H1 (cell line): ENCODE results near the gene SMU1. TPM values are rescaled to one million over a fixed set of nuclear protein-coding genes. Genes with fewer than 3 reads are reported as not detected.

Source experiments
- CTCF ChIA-PET: fragments of 300-600 bp; sonication (Branson Sonifier 250); formaldehyde crosslinking; loops from one replicate; lab custom pipeline; 2021; ENCODE audit not compliant: partially characterized antibody; lab: Charles Lee
- POLR2A ChIA-PET: fragments of 300-600 bp; sonication (Branson Sonifier 250); formaldehyde crosslinking; loops from one replicate; lab custom pipeline; 2021; ENCODE audit warnings: inconsistent platforms; ENCODE audit not compliant: partially characterized antibody; lab: Charles Lee
- DNase-seq, 2 experiments: peaks; one replicate each; pipeline versions ENCODE4 v3.0.0 to v3.0.0-alpha.2; 2010 to 2022; ENCODE audit warnings: low spot score in 2 of 2, low read depth in 1 of 2, mixed read lengths in 1 of 2
- FAIRE-seq: peaks from 2 replicates; lab custom pipeline; 2011; peaks lifted over from hg19 to GRCh38; lab: Jason Lieb, UNC
- H2AFZ ChIP-seq: 2 replicates; pipeline ENCODE4 v1.8.1; 2012; ENCODE audit warnings: low read length, inconsistent platforms
- H2AK5ac ChIP-seq: 2 replicates; pipeline ENCODE4 v1.6.1; 2013; ENCODE audit warnings: low read depth, low read length
- H2BK120ac ChIP-seq: replicated peaks from 2 replicates; pipeline ENCODE3; 2013; ENCODE audit warnings: low read depth, low read length, inconsistent platforms
- H2BK12ac ChIP-seq: 2 replicates; pipeline ENCODE4 v1.6.1; 2013; ENCODE audit warnings: low read depth, low read length
- H2BK15ac ChIP-seq: 2 replicates; pipeline ENCODE4 v1.6.1; 2013; ENCODE audit warnings: low read length
- H2BK20ac ChIP-seq: 2 replicates; pipeline ENCODE4 v1.6.1; 2013; ENCODE audit warnings: low read length
- H2BK5ac ChIP-seq: 2 replicates; pipeline ENCODE4 v1.6.1; 2013; ENCODE audit warnings: low read depth, low read length
- H3K14ac ChIP-seq: 2 replicates; pipeline ENCODE4 v1.6.1; 2013; ENCODE audit warnings: inconsistent platforms; ENCODE audit not compliant: insufficient read length
- H3K18ac ChIP-seq: 2 replicates; pipeline ENCODE4 v1.6.1; 2013; ENCODE audit warnings: low read length; ENCODE audit errors: extremely low read depth
- H3K23ac ChIP-seq: 2 replicates; pipeline ENCODE4 v1.6.1; 2013; ENCODE audit warnings: inconsistent platforms; ENCODE audit not compliant: insufficient read length
- H3K23me2 ChIP-seq: 2 replicates; pipeline ENCODE4 v1.6.1; 2013; ENCODE audit warnings: low read depth, low read length
- H3K27ac ChIP-seq: 2 replicates; pipeline ENCODE4 v1.6.1; 2011; ENCODE audit warnings: low read depth, low read length, inconsistent platforms
- H3K27me3 ChIP-seq, 4 experiments: replicated peaks in 1 of 4; 1 replicate in 1 of 4; 2 replicates in 3 of 4; pipeline versions ENCODE4 v1.6.1 to v1.8.1; 2011 to 2013; ENCODE audit warnings: low read length in 3 of 4, mild to moderate bottlenecking in 3 of 4, inconsistent platforms in 2 of 4, mixed read lengths in 2 of 4, moderate library complexity in 1 of 4; ENCODE audit not compliant: control insufficient read depth in 3 of 4, insufficient read depth in 3 of 4; ENCODE audit errors: extremely low read depth in 1 of 4
- H3K36me3 ChIP-seq, 4 experiments: 2 replicates each; pipeline versions ENCODE4 v1.6.1 to v1.8.1; 2011 to 2013; ENCODE audit warnings: mild to moderate bottlenecking in 4 of 4, low read length in 3 of 4, moderate library complexity in 2 of 4, control low read depth in 1 of 4, inconsistent platforms in 1 of 4; ENCODE audit not compliant: insufficient read depth in 4 of 4, control insufficient read depth in 2 of 4
- H3K4ac ChIP-seq: replicated peaks from 2 replicates; pipeline ENCODE3; 2013; ENCODE audit warnings: low read length, low read depth, mixed read lengths, inconsistent platforms; ENCODE audit not compliant: insufficient read length
- H3K4me1 ChIP-seq, 4 experiments: replicated peaks in 1 of 4; 1 replicate in 1 of 4; 2 replicates in 3 of 4; pipeline versions ENCODE4 v1.6.1 to v1.8.1; 2011 to 2013; ENCODE audit warnings: low read length in 3 of 4, inconsistent platforms in 2 of 4, mixed read lengths in 1 of 4; ENCODE audit not compliant: insufficient read depth in 4 of 4, control insufficient read depth in 3 of 4
- H3K4me2 ChIP-seq, 2 experiments: 2 replicates each; pipeline versions ENCODE4 v1.6.1 to v1.8.1; 2011 to 2013; ENCODE audit warnings: low read depth in 2 of 2, low read length in 2 of 2, control low read depth in 1 of 2, inconsistent platforms in 1 of 2, mild to moderate bottlenecking in 1 of 2; ENCODE audit not compliant: insufficient read depth in 1 of 2
- H3K4me3 ChIP-seq, 4 experiments: fragments of 200-600, 300-600 bp in 1 of 4; sonication (generic), shearing (Covaris generic), sonication (Bioruptor Twin) in 1 of 4; 2 replicates each; pipeline versions ENCODE4 v1.5.1 to v1.8.1; 2011 to 2016; ENCODE audit warnings: low read length in 4 of 4, low read depth in 3 of 4, control low read depth in 2 of 4, inconsistent platforms in 2 of 4, mild to moderate bottlenecking in 2 of 4, mixed read lengths in 1 of 4, moderate library complexity in 1 of 4; ENCODE audit not compliant: insufficient read depth in 2 of 4; ENCODE audit errors: extremely low read depth in 1 of 4
- H3K56ac ChIP-seq: replicated peaks from 2 replicates; pipeline ENCODE3; 2013; ENCODE audit warnings: low read depth, mild to moderate bottlenecking, mixed read lengths, low read length, inconsistent platforms; ENCODE audit not compliant: insufficient read length
- H3K79me1 ChIP-seq: 2 replicates; pipeline ENCODE4 v1.6.1; 2013; ENCODE audit warnings: low read depth, low read length, control low read depth
- H3K79me2 ChIP-seq, 2 experiments: 2 replicates each; pipeline versions ENCODE4 v1.6.1 to v1.8.1; 2012 to 2013; ENCODE audit warnings: low read length in 2 of 2, mild to moderate bottlenecking in 2 of 2, inconsistent platforms in 1 of 2; ENCODE audit not compliant: insufficient read depth in 2 of 2, control insufficient read depth in 1 of 2
- H3K9ac ChIP-seq, 4 experiments: replicated peaks in 1 of 4; 1 replicate in 1 of 4; 2 replicates in 3 of 4; pipeline versions ENCODE4 v1.6.1 to v1.8.1; 2011 to 2013; ENCODE audit warnings: low read depth in 3 of 4, low read length in 3 of 4, control low read depth in 2 of 4, mild to moderate bottlenecking in 2 of 4, moderate library complexity in 2 of 4, inconsistent platforms in 1 of 4; ENCODE audit errors: extremely low read depth in 1 of 4
- H3K9me3 ChIP-seq, 2 experiments: 2 replicates each; pipeline versions ENCODE4 v1.6.1 to v1.8.1; 2012 to 2013; ENCODE audit warnings: mild to moderate bottlenecking in 2 of 2, moderate library complexity in 2 of 2, control low read depth in 1 of 2, inconsistent platforms in 1 of 2, low read depth in 1 of 2, low read length in 1 of 2, mixed read lengths in 1 of 2; ENCODE audit not compliant: insufficient read depth in 2 of 2
- H4K20me1 ChIP-seq, 2 experiments: replicated peaks in 1 of 2; 2 replicates each; pipeline versions ENCODE3 to v1.8.1; 2011 to 2013; ENCODE audit warnings: inconsistent platforms in 2 of 2, low read length in 2 of 2, mild to moderate bottlenecking in 1 of 2; ENCODE audit not compliant: insufficient read depth in 2 of 2, control insufficient read depth in 1 of 2
- H4K5ac ChIP-seq: 2 replicates; pipeline ENCODE4 v1.6.1; 2013; ENCODE audit warnings: low read length, low read depth, mixed read lengths, inconsistent platforms; ENCODE audit not compliant: insufficient read length
- H4K8ac ChIP-seq: 2 replicates; pipeline ENCODE4 v1.8.0; 2013; ENCODE audit warnings: mild to moderate bottlenecking, moderate library complexity, low read length, inconsistent platforms; ENCODE audit not compliant: insufficient read depth; ENCODE audit errors: extremely low read depth
- H4K91ac ChIP-seq: replicated peaks from 2 replicates; pipeline ENCODE3; 2013; ENCODE audit warnings: low read length, mixed read lengths, inconsistent platforms; ENCODE audit not compliant: insufficient read length
- HDAC6 ChIP-seq: IDR thresholded peaks from one replicate; pipeline ENCODE4 v1.7.1; 2012; ENCODE audit warnings: low read depth, mild to moderate bottlenecking, inconsistent platforms, low read length, moderate library complexity
- JUN ChIP-seq: IDR thresholded peaks from 2 replicates; pipeline ENCODE4 v1.6.1; 2011; ENCODE audit warnings: low read depth, mild to moderate bottlenecking, improper control_type of control experiment, low read length
- POLR2A ChIP-seq, 2 experiments: IDR thresholded peaks; 1 replicate in 1 of 2; 2 replicates in 1 of 2; pipeline ENCODE4 v1.6.1; 2011; ENCODE audit warnings: low read depth in 2 of 2, low read length in 2 of 2, mild to moderate bottlenecking in 2 of 2; ENCODE audit errors: control extremely low read depth in 1 of 2
- RAD21 ChIP-seq, 2 experiments: IDR thresholded peaks in 1 of 2; conservative IDR thresholded peaks in 1 of 2; 2 replicates each; pipeline ENCODE4 v1.6.1; 2011; ENCODE audit warnings: low read depth in 2 of 2, low read length in 2 of 2, improper control_type of control experiment in 1 of 2, inconsistent platforms in 1 of 2, mild to moderate bottlenecking in 1 of 2, moderate library complexity in 1 of 2
- SP1 ChIP-seq: IDR thresholded peaks from 2 replicates; pipeline ENCODE4 v1.6.1; 2011; ENCODE audit warnings: low read depth, low read length
- WGBS, 2 experiments: shearing (Covaris generic) in 1 of 2; methylation state at CpG; one replicate each; pipeline versions ENCODE4 v1.1.6 to v1.1.7; 2013 to 2015; ENCODE audit warnings: low lambda C conversion rate in 2 of 2, mixed read lengths in 2 of 2, inconsistent platforms in 1 of 2, low coverage in 1 of 2, missing lambda C conversion rate in 1 of 2; ENCODE audit not compliant: insufficient replicate concordance in 2 of 2, insufficient coverage in 1 of 2, insufficient read length in 1 of 2; ENCODE audit errors: extremely low coverage in 1 of 2, missing lambda C conversion rate in 1 of 2; 5-methylcytosine and 5-hydroxymethylcytosine counted together
- polyA plus RNA-seq, 7 experiments: library from polyadenylated mRNA; depleted of rRNA in 3 of 7; stranded (reverse) in 5 of 7; unstranded in 2 of 7; fragments of >200 nt in 5 of 7; fragments of 200-250 nt in 2 of 7; gene quantifications; 1 replicate in 5 of 7; 2 replicates in 1 of 7; 4 replicates in 1 of 7; pipeline versions ENCODE4 v1.2.1 to v1.2.3, GENCODE V29; 2011 to 2013; ENCODE audit warnings: missing spikeins in 2 of 7, mixed read lengths in 2 of 7
- total RNA-seq: library from RNA; stranded (reverse); fragmentation: NEBNext Ultra II Directional; extraction: Animal tissue kit (Norgen Biotek cat#: 25700); gene quantifications from 2 replicates; pipeline ENCODE4 v1.2.1, GENCODE V29; 2021

The SMU1 gene
- total and polyA plus RNA-seq, 2 of the 8 experiments (the other 6 are each of a cell fraction or from before 2014, with no cell fraction given), result 8.4 to 26.0 TPM

DNA sequence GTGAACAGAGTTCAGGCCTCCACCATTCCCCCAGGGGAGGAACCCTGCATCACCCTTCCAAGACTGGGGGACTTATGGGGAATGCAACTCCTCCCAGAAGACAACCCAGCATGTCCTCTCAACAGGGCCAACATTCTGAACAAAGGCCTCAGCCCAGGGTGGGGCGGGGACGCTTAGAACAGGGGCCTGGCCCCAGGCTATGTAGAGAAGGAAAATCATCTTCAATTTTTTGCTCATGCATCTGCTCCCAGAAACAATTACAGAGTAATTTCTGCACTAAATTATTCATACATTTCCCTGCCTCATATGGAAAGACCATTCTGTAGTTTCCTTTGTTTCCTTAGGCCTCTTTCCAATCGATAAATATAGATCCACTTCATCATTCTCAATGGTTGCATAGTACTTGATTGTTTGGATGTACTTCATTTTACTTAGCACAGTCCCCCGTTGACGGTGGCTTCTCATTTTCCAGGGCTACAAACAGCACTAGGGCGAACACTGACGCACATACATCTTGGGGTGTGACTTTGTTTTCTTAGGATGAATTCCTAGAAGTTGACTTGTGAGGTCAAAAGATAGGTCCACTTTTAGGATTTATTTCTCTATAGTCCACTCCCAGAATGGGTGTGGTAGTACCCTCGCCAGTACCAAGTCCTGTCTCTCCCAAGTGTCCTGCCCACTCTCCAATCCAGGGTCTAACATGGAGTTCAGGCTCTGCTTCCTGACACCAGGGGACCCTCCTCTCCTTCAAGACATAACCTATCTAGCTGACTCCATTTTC is 27.2 kb upstream of the SMU1 start:
- ChIA-PET CTCF (interaction anchor here (0.8 to 1.6 kb wide), 2 partner anchors 24 to 123 kb away, joined by 3 to 7 read pairs; no protein-coding TSS in a partner anchor), POLR2A (interaction anchor here (1.0 kb wide), 1 partner anchor 101 kb away, joined by 3 read pairs; no protein-coding TSS in a partner anchor)
- Histone ChIP-seq H3K4ac (no peak overlapping the region), H2AK5ac (no peak overlapping the region), H4K20me1 (no peaks in the 10 kb centered on the region), H2BK20ac (no peak overlapping the region), H3K23me2 (no peaks in the 10 kb centered on the region), H3K56ac (no peak overlapping the region), H3K14ac (no peak overlapping the region), H3K9me3 (no peaks in the 10 kb centered on the region), H2AFZ (no peak overlapping the region), H3K4me2 (no peak overlapping the region), H3K79me2 (no peaks in the 10 kb centered on the region), H3K27me3 (no peaks in the 10 kb centered on the region), H2BK120ac (no peak overlapping the region), H3K4me3 (no peak overlapping the region), H2BK12ac (no peak overlapping the region), H3K9ac (no peak overlapping the region), H2BK15ac (no peak overlapping the region), H3K36me3 (no peaks in the 10 kb centered on the region), H3K18ac (no peak overlapping the region), H4K91ac (no peak overlapping the region), H3K79me1 (no peaks in the 10 kb centered on the region), H3K4me1 (peaks cover 0 to 3% (median 0%) of the 10 kb centered on the region in 4 experiments; a peak in 1 of 7 replicates), H3K23ac (no peak overlapping the region), H3K27ac (no peak overlapping the region), H2BK5ac (no peak overlapping the region), H4K5ac (no peak overlapping the region), H4K8ac (no peak overlapping the region)
- 88% methylated on average over 8 of the region's 8 CpGs; no CpG with 5 or more reads in 1 of the 2 experiments for WGBS, 2 experiments
- no peak for FAIRE-seq
- DNase-seq, result no peak
- TF ChIP-seq HDAC6 (no peak), POLR2A (IDR thresholded peaks at IDR 0.05; ENCODE audit: control extremely low read depth in 1 of 2, low read depth in 2 of 2, low read length in 2 of 2) (no peak), RAD21 (IDR thresholded peaks at IDR 0.05 in 1 of 2, conservative IDR thresholded peaks at IDR 0.05 in 1 of 2; ENCODE audit: low read depth in 2 of 2, low read length in 2 of 2) (peak in 1 of 2 experiments; percentile 21; a peak in 1 of 4 replicates), SP1 (no peak), JUN (no peak)
